Calu3 (cell line): ENCODE data around the gene PLEKHA5. TPM values are rescaled to one million over a fixed set of nuclear protein-coding genes. Genes with fewer than 3 reads are reported as not detected.

Experiments used
- BruUV-seq: library from RNA; stranded (reverse); fragments of 400-500 nt; replicated peaks from 2 replicates; lab custom pipeline; 2021; lab: Mats Ljungman, UMichigan
- CTCF ChIA-PET: fragments of 300-600 bp; sonication (Branson Sonifier 250); formaldehyde crosslinking; loops from one replicate; lab custom pipeline; 2022; ENCODE audit warnings: antibody characterized with exemption; lab: Charles Lee
- DNase-seq: peaks from one replicate; pipeline ENCODE4 v3.0.0; 2022
- H3K27ac Mint-ChIP-seq: one replicate; pipeline ENCODE4 v1.8.0; 2022; ENCODE audit warnings: mixed read lengths; ENCODE audit not compliant: unreplicated experiment
- H3K27me3 Mint-ChIP-seq: one replicate; pipeline ENCODE4 v1.8.0; 2022; ENCODE audit warnings: mixed read lengths; ENCODE audit not compliant: unreplicated experiment
- H3K36me3 Mint-ChIP-seq: one replicate; pipeline ENCODE4 v1.8.0; 2022; ENCODE audit warnings: mild to moderate bottlenecking, moderate library complexity, mixed read lengths; ENCODE audit not compliant: insufficient read depth, unreplicated experiment
- H3K4me1 Mint-ChIP-seq: one replicate; pipeline ENCODE4 v1.8.0; 2022; ENCODE audit warnings: mild to moderate bottlenecking, low read depth, mixed read lengths; ENCODE audit not compliant: unreplicated experiment
- H3K4me3 Mint-ChIP-seq: one replicate; pipeline ENCODE4 v1.8.0; 2022; ENCODE audit warnings: mild to moderate bottlenecking, low read depth, moderate library complexity, mixed read lengths; ENCODE audit not compliant: unreplicated experiment
- H3K9me3 Mint-ChIP-seq: one replicate; pipeline ENCODE4 v1.8.0; 2022; ENCODE audit warnings: low read depth, mixed read lengths; ENCODE audit not compliant: unreplicated experiment
- intact Hi-C: fragments of 100-400 bp; cut with micrococcal nuclease; formaldehyde crosslinking; loops from one replicate; pipeline ENCODE4 v1.10.0; 2022; ENCODE audit not compliant: unreplicated experiment
- total RNA-seq: library from RNA; stranded (reverse); gene quantifications from 2 replicates; pipeline ENCODE4 v1.2.3, GENCODE V29; 2022
- TF ChIP-seq, protein P1 (sequence below): fragments of 200-600 bp; IDR thresholded peaks from one replicate; pipeline ENCODE4 v1.8.0; 2022; ENCODE audit warnings: antibody characterized with exemption; ENCODE audit not compliant: unreplicated experiment

PLEKHA5 gene
- total RNA-seq, 1 experiment from 2014 or later, result 57.9 TPM

DNA sequence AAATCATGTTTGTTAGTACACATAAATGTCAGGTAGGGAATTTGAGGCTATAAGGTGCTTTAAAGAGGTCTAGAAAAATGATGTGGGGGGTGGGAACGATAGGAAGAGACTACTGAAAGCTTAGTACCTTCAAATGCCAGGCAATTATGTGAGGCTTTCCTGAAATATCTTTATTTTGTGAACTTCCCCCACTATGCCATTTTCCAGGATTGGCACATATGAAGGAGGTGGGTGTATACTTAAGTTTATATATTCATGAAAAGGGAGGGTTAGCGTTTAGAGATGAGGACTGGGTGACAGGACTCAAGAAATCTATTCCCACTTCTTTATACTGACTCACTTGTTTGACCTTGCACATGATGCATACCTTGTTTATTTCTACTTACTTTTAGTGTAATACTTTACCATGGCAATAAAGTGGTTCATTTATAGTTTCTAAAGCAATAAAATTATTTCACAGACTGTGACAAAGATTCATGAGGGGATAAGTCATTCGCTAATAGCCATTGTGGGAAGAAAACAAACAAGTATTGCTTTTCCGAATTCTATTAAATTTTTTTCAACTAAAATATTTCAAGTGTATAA lies 77.1 kb downstream of the PLEKHA5 start:
- Mint-ChIP-seq H3K4me3 (no peak overlapping the region), H3K9me3 (peaks cover 5% of the 10 kb centered on the region), H3K27ac (no peak overlapping the region), H3K27me3 (no peaks in the 10 kb centered on the region), H3K36me3 (peaks cover 8% of the 10 kb centered on the region), H3K4me1 (peaks cover 21% of the 10 kb centered on the region)
- CTCF ChIA-PET, result no interaction called here
- BruUV-seq, result no TSS peak
- TF ChIP-seq, protein P1, sequence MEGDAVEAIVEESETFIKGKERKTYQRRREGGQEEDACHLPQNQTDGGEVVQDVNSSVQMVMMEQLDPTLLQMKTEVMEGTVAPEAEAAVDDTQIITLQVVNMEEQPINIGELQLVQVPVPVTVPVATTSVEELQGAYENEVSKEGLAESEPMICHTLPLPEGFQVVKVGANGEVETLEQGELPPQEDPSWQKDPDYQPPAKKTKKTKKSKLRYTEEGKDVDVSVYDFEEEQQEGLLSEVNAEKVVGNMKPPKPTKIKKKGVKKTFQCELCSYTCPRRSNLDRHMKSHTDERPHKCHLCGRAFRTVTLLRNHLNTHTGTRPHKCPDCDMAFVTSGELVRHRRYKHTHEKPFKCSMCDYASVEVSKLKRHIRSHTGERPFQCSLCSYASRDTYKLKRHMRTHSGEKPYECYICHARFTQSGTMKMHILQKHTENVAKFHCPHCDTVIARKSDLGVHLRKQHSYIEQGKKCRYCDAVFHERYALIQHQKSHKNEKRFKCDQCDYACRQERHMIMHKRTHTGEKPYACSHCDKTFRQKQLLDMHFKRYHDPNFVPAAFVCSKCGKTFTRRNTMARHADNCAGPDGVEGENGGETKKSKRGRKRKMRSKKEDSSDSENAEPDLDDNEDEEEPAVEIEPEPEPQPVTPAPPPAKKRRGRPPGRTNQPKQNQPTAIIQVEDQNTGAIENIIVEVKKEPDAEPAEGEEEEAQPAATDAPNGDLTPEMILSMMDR, result no peak
- intact Hi-C loops, result no loop called here
- DNase-seq, result no peak

DNA sequence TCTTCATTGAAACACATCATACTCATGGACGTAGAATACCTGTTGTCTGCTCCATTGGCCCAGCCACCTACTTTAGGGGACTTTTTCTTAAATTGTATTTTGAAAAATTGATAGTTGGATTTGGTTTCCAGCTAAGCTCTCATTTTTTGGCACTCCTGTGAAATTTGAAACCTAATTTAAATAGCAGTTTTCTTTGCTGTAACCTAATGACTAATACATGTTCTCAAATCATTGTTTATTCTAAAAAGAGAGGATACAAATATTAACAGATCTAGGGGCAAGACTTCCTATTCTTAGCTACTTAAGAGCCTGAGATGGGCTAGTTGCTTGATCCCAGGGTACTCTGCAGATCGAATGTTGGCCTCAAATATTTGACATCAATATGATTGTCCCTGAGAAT lies 78.9 kb downstream of the PLEKHA5 start:
- no peaks in the 10 kb centered on the region for H3K27me3 Mint-ChIP-seq
- peaks cover 8% of the 10 kb centered on the region for H3K36me3 Mint-ChIP-seq
- DNase-seq, result no peak
- intact Hi-C loops, result no loop called here
- BruUV-seq, result no TSS peak
- no peak overlapping the region for H3K4me3 Mint-ChIP-seq
- TF ChIP-seq, protein P1, result no peak
- no peak overlapping the region for H3K27ac Mint-ChIP-seq
- CTCF ChIA-PET, result no interaction called here
- peaks cover 10% of the 10 kb centered on the region for H3K4me1 Mint-ChIP-seq
- peaks cover 5% of the 10 kb centered on the region for H3K9me3 Mint-ChIP-seq

DNA sequence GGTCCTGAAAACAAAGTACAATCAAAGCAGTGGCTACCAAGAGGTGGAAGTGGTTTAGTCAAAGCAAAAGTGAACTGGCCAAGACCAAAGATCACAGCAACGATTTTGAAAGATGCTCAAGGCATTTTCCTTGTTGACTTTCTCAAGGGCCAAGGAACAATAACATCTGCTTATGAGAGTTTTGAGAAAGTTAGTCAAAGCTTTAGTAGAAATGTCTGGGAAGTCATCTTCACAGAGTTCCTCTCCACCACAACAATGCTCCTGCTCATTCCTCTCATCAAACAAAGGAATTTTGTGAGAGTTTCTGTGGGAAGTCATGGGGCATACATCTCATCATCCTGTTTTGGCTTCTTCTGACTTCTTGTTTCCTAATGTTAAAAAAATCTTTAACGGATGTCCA lies 80.1 kb downstream of the PLEKHA5 start:
- Mint-ChIP-seq H3K4me1 (no peaks in the 10 kb centered on the region), H3K27ac (no peak overlapping the region), H3K27me3 (no peaks in the 10 kb centered on the region), H3K4me3 (no peak overlapping the region), H3K36me3 (peaks cover 8% of the 10 kb centered on the region), H3K9me3 (peaks cover 5% of the 10 kb centered on the region)
- CTCF ChIA-PET, result no interaction called here
- intact Hi-C loops, result no loop called here
- no peak for DNase-seq
- TF ChIP-seq, protein P1, result no peak
- no TSS peak for BruUV-seq

DNA sequence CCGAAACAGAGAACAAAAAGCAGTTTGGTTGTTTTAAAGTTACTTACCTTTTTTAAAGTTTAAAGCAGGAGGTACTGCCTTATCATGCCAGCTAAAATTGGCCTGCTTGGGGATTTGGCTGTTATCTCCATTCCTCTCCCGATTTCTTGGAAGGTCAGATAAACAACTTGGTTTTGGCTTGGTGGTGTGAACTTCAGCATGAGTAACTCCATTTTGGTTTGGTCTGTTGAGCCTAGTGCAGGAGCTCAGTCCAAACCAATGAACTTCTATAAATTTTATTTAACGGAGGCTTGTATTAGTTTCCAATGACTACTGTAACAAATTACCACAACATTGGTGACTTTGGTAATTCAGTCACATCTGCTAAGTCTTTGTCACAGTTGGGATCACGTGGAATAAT lies 82.3 kb downstream of the PLEKHA5 start:
- Mint-ChIP-seq H3K4me3 (no peak overlapping the region), H3K27me3 (no peaks in the 10 kb centered on the region), H3K4me1 (peaks cover 2% of the 10 kb centered on the region), H3K27ac (no peak overlapping the region), H3K9me3 (peaks cover 5% of the 10 kb centered on the region), H3K36me3 (peaks cover 8% of the 10 kb centered on the region)
- CTCF ChIA-PET, result no interaction called here
- TF ChIP-seq, protein P1, result no peak
- intact Hi-C loops, result no loop called here
- BruUV-seq, result no TSS peak
- DNase-seq, result no peak
